Measurements from ENCODE around the gene ADAMTS2. TPM values are rescaled to one million over a fixed set of nuclear protein-coding genes. Genes with fewer than 3 reads are reported as not detected.

The ADAMTS2 gene
- total RNA-seq, 1 donor from 2014 or later: 93.2 TPM

- H3K4me1 Mint-ChIP-seq (ENCODE audit: low read depth): peaks cover 17% of the 10 kb centered on the region
- H3K9me3 Mint-ChIP-seq (ENCODE audit: low read depth): peaks cover 12% of the 10 kb centered on the region
- DNase-seq (ENCODE audit: low spot score): peak; percentile 63
- H3K36me3 Mint-ChIP-seq (ENCODE audit: low read depth): peaks cover 4% of the 10 kb centered on the region
- H3K4me3 Mint-ChIP-seq (ENCODE audit: unreplicated experiment): no peak overlapping the region
- H3K27ac Mint-ChIP-seq (ENCODE audit: unreplicated experiment): no peak overlapping the region
- TF ChIP-seq CTCF (IDR thresholded peaks at IDR 0.05): no peak
- no peaks in the 10 kb centered on the region for H3K27me3 Mint-ChIP-seq (ENCODE audit: low read depth)
Observed at GRCh38 chr5:179314606-179315355, 30.5 kb downstream of the ADAMTS2 start.

- no peaks in the 10 kb centered on the region for H3K27me3 Mint-ChIP-seq (ENCODE audit: low read depth)
- peaks cover 4% of the 10 kb centered on the region for H3K36me3 Mint-ChIP-seq (ENCODE audit: low read depth)
- TF ChIP-seq CTCF (IDR thresholded peaks at IDR 0.05): no peak
- peak; percentile 89 for DNase-seq (ENCODE audit: low spot score)
- H3K27ac Mint-ChIP-seq (ENCODE audit: unreplicated experiment): no peak overlapping the region
- H3K9me3 Mint-ChIP-seq (ENCODE audit: low read depth): peaks cover 12% of the 10 kb centered on the region
- peaks cover 10% of the 10 kb centered on the region for H3K4me1 Mint-ChIP-seq (ENCODE audit: low read depth)
- H3K4me3 Mint-ChIP-seq (ENCODE audit: unreplicated experiment): no peak overlapping the region
Observed at GRCh38 chr5:179313849-179314521, 31.3 kb downstream of the ADAMTS2 start.

- peak; percentile 35 for DNase-seq (ENCODE audit: low spot score)
- Mint-ChIP-seq H3K27me3 (ENCODE audit: low read depth) (no peaks in the 10 kb centered on the region), H3K36me3 (ENCODE audit: low read depth) (peaks cover 5% of the 10 kb centered on the region), H3K9me3 (ENCODE audit: low read depth) (peaks cover 12% of the 10 kb centered on the region), H3K4me1 (ENCODE audit: low read depth) (peaks cover 12% of the 10 kb centered on the region), H3K4me3 (ENCODE audit: unreplicated experiment) (no peak overlapping the region), H3K27ac (ENCODE audit: unreplicated experiment) (no peak overlapping the region)
- TF ChIP-seq CTCF (IDR thresholded peaks at IDR 0.05): no peak
Observed at GRCh38 chr5:179312557-179313235, 32.6 kb downstream of the ADAMTS2 start.

GRCh38 chr5:179311581-179311980 lies 33.7 kb downstream of the ADAMTS2 start:
- Mint-ChIP-seq H3K4me1 (ENCODE audit: low read depth) (peaks cover 16% of the 10 kb centered on the region), H3K27me3 (ENCODE audit: low read depth) (no peaks in the 10 kb centered on the region), H3K4me3 (ENCODE audit: unreplicated experiment) (no peak overlapping the region), H3K36me3 (ENCODE audit: low read depth) (peaks cover 8% of the 10 kb centered on the region), H3K27ac (ENCODE audit: unreplicated experiment) (no peak overlapping the region), H3K9me3 (ENCODE audit: low read depth) (peaks cover 12% of the 10 kb centered on the region)
- peak; percentile 42 for DNase-seq (ENCODE audit: low spot score)
- no peak for TF ChIP-seq CTCF (IDR thresholded peaks at IDR 0.05)

- Mint-ChIP-seq H3K27me3 (ENCODE audit: low read depth) (no peaks in the 10 kb centered on the region), H3K9me3 (ENCODE audit: low read depth) (peaks cover 15% of the 10 kb centered on the region), H3K27ac (ENCODE audit: unreplicated experiment) (no peak overlapping the region), H3K36me3 (ENCODE audit: low read depth) (peaks cover 8% of the 10 kb centered on the region), H3K4me3 (ENCODE audit: unreplicated experiment) (no peak overlapping the region), H3K4me1 (ENCODE audit: low read depth) (peaks cover 20% of the 10 kb centered on the region)
- DNase-seq (ENCODE audit: low spot score): peak; percentile 85
- TF ChIP-seq CTCF (IDR thresholded peaks at IDR 0.05): no peak
Observed at GRCh38 chr5:179311091-179311470, 34.2 kb downstream of the ADAMTS2 start.
